Gastrocnemius medialis (tissue), 4 donors: ENCODE results near the gene FBXL5.

ENCODE experiments used
- CTCF ChIP-seq, 5 experiments: fragments of 450-650 bp in 3 of 5; fragments of 200-600 bp in 2 of 5; sonication (generic) in 2 of 5; IDR thresholded peaks in 4 of 5; conservative IDR thresholded peaks in 1 of 5; 1 replicate in 4 of 5; 2 replicates in 1 of 5; pipeline ENCODE4 v1.5.1; 2016 to 2019; ENCODE audit warnings: antibody characterized with exemption in 5 of 5, mild to moderate bottlenecking in 3 of 5, moderate library complexity in 3 of 5
- POLR2A ChIP-seq, 2 donors: fragments of 450-650 bp; IDR thresholded peaks; one replicate each; pipeline ENCODE4 v1.6.1; 2017; ENCODE audit warnings: antibody characterized with exemption in 2 of 2, mild to moderate bottlenecking in 2 of 2, moderate library complexity in 2 of 2

- TF ChIP-seq CTCF (IDR thresholded peaks at IDR 0.05 in 4 of 5, conservative IDR thresholded peaks at IDR 0.05 in 1 of 5) (no peak), POLR2A (IDR thresholded peaks at IDR 0.05) (no peak)
Observed at GRCh38 chr4:15668566-15669435, 13.6 kb upstream of the FBXL5 start.
